HG02852 (cell line): ENCODE data around the gene PHACTR1.

Experiments used
- ATAC-seq: cut with Tn5 transposase; IDR thresholded peaks from one replicate; pipeline ENCODE4 v1.9.1; 2021; ENCODE audit warnings: mild to moderate bottlenecking, moderate library complexity; ENCODE audit not compliant: unreplicated experiment

The PHACTR1 gene

GRCh38 chr6:13178107-13178506, 461.5 kb downstream of the PHACTR1 start:
- no peak for ATAC-seq

DNA sequence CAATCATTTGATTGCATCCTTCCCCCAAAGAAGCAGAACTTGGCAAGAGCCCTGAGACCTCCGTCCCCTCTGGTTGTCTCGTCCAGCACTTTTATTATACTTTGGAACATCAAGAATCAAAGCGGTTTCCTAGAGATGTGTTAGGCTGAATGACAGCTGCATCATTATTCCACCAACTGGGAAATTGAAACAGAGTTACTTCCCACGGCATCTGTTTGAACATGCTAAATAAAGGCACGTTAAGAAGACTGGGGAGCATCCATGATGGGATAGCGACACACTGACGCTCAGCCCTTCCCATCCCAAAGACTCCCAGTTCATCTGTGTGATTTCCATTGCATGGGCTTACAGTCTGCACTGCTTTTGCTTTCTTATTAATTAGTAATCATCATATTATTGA, 464.0 kb downstream of the PHACTR1 start:
- no peak for ATAC-seq

- no peak for ATAC-seq
These were observed 464.8 kb downstream of the PHACTR1 start for GRCh38 chr6:13181393-13181792.

- no peak for ATAC-seq
These were observed 467.0 kb downstream of the PHACTR1 start for GRCh38 chr6:13183415-13184088.

DNA sequence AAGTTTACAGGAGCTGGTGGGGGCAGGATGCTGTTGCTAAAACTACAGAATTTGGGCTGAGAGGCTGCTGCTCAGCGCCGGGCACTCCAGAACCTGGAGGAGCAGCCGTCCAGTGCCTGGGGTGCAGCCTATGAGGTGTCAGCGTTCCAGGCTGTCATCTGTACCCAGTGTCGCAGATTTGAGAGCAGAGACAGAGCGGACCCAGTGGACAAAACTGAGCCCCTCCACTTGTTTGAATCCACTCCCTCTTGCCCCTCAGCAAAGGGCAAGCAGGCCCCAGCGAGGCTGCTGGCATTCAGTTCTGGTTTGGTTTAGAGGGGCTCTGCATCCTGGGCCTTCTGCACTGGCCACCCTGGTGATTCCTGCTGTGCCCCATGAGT, 467.5 kb downstream of the PHACTR1 start:
- no peak for ATAC-seq

DNA sequence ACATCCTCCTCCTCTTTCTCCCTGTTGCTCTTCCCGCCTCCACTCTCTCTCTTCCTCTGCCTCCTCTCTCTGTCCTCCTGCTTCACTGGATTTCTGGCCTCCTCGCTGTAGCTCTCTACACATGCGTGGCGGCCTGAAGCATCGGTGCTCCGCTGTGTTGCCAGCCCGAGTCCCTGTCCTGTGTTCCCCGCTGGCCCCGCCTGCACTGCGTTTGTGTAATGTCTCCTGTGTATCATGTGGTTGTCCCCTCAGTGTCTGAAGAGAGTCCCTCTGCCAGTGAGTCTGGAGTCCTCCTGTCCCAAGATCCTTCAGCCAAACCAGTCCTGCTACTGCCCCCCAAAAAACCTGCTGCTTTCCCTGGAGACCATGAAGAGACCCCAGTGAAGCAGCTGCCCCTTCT, 468.0 kb downstream of the PHACTR1 start:
- ATAC-seq, result no peak

DNA sequence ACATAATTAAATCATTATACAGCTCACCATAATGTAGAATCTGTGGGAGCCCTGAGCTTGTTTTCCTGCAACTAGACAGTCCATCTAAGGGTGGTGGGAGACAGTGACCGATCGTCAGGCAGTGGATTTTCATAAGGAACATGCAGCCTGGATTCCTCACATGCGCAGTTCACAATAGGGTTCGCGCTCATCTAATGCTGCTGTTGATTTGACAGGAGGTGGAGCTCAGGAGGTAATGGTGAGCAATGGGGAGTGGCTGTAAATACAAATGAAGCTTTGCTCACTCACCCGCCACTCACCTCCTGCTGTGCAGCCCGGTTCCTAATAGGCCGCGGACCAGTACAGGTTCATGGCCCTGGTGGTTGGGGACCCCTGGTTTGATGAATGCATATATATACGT, 470.3 kb downstream of the PHACTR1 start:
- ATAC-seq, result no peak

DNA sequence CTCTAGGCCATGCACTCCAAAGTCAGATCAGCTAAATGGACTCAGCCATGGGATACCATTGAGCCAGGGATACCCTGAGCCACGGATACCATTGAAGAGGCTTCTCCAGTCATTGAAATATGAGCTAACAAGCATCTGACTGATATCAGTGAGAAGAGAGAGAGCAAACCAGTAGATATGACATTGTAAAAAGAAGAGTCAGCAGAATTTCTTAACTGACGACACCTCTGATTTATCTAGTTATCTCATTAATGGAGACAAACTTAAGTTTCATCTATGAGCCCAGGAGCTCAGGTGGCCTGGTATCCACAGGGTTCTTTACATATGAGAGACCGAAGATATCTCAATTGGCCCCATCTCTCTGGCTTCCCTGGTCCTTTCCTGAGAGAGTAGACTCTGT, 471.1 kb downstream of the PHACTR1 start:
- no peak for ATAC-seq

DNA sequence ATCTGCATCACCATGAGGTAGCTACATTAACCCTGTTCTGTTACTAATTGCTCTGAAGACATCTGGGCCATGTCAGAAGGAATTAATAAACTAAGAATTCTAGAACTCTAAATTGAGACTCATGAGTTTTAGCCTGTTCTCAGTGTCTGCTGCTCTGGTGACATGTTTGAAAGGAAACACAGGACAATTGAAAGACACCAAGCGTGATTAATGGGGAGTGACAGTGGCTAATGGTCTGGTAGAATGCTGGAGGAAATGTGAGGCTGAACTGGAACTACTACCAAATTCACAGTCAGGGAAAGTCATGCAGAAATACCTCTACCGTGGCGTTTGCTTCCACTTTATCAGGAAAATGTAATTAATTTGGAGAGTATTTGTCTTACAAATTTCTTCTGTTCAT, 471.7 kb downstream of the PHACTR1 start:
- ATAC-seq, result no peak

DNA sequence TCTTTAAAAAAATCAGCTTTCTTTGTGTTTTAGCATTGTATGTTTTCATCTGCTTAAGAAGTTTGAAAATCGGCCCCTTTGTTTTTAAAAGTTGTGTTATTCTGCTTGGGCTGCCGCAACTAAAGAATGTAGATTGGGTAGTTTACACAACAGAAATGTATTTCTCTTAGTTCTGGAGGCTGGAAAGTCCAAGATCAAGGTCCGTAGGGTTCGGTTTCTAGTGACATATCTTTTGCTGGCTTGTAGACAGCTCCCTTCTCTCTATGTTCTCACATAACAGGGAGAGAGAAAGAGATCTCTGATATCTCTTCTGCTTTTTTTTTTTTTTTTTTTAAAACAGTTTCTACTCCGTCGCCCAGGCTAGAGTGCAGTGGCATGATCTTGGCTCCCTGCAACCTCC, 473.1 kb downstream of the PHACTR1 start:
- no peak for ATAC-seq

- ATAC-seq, result no peak
These were observed 473.8 kb downstream of the PHACTR1 start for GRCh38 chr6:13190376-13190775.

DNA sequence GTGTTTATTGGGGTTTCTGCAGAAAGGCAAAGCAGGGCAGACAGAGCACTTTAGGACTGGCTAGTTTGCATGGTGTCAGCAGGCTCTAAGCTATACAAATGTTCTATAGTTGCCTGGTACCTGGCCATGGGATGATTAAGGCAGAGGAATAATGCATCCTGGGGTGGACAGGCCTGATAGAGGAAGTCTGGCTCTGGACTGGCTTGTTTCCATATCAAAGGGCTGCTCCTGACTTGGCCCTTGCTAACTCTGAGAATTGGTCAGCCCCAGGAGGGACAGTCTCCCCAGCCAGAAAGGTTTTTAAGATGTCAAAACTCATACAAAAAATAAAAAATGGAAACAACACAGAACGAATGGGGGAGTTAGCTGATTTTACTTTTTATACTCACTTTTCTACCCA, 474.9 kb downstream of the PHACTR1 start:
- no peak for ATAC-seq

- no peak for ATAC-seq
These were observed 478.3 kb downstream of the PHACTR1 start for GRCh38 chr6:13194852-13195251.

DNA sequence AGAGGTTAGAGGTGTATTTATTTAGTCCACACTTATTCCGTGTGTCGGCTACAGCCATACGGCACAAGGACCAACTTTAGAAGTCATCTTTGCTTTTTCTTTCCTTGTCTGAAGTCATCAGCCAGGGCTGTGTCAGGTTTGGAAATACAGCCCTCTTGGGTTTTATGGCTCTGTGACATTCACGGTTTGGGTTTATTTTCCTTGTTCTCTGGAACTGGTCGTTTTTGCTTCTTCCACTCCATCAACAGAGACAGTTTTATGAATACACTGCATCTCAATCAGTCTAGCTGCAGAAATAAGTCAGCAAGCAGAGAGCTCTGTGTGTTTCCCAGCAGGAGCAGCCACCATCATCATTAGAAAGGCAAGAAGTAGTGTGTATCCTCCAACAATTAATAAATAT, 479.2 kb downstream of the PHACTR1 start:
- ATAC-seq, result no peak

GRCh38 chr6:13198168-13198567, 481.6 kb downstream of the PHACTR1 start:
- no peak for ATAC-seq

GRCh38 chr6:13201336-13201735, 484.8 kb downstream of the PHACTR1 start:
- ATAC-seq, result no peak

GRCh38 chr6:13203145-13203544, 486.6 kb downstream of the PHACTR1 start:
- no peak for ATAC-seq

GRCh38 chr6:13205106-13205505, 488.5 kb downstream of the PHACTR1 start:
- ATAC-seq, result no peak

DNA sequence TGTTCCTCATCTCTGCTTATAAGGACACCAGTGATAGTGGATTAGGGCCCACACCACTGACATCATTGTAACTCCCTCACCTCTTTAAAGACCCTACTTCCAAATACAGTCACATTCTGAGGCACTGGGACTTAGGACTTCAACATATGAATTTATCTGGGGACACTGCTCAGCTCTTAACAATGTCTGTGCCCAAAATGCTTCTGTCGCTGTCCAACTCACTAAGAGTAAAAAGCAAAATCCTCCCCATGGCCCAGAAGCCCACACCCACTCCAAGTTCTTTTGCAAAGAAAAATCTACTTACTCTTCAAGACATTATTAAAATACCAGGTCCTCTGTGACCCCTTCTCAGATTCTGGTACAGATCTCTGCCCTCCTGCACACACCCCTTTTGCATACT, 495.5 kb downstream of the PHACTR1 start:
- ATAC-seq, result no peak

DNA sequence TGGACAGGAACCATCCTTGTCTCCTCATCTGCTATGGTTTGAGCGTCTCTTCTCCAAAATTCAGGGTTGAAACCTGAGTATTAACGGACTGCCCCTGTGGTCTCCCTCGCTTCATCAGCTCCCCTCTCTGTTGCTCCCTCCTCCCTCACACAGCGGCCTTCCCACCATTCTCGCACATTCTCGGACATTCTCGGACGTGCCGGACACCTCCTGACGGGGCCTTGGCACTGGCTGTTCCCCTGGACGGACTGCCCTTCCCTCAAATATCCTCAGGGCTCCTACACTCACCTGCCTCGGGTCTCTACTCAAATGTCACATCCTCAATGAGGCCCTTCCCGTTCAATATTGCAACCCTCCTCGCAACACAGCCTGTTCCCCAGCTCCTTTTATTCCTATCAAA, 496.0 kb downstream of the PHACTR1 start:
- ATAC-seq, result no peak

- ATAC-seq, result no peak
These were observed 498.8 kb downstream of the PHACTR1 start for GRCh38 chr6:13215390-13215789.

- no peak for ATAC-seq
These were observed 499.9 kb downstream of the PHACTR1 start for GRCh38 chr6:13216236-13217014.
